GM12875 (cell line): ENCODE measurements around the gene GRIK4.
"Not testable (repeated sequence)": the region's sequence is repeated elsewhere in the genome, so short reads cannot be mapped to it uniquely, and the experiment has no call there.

Experiments
- H3K4me3 ChIP-seq: one replicate; pipeline ENCODE4 v1.5.1; 2011; ENCODE audit warnings: low read depth, low read length, control low read depth
- TF ChIP-seq, protein P1 (sequence below): IDR thresholded peaks from 2 replicates; pipeline ENCODE4 v1.5.1; 2011; ENCODE audit warnings: low read depth, mild to moderate bottlenecking, control low read depth, inconsistent platforms, low read length, moderate library complexity, borderline replicate concordance; ENCODE audit not compliant: insufficient read depth

Gene GRIK4

DNA sequence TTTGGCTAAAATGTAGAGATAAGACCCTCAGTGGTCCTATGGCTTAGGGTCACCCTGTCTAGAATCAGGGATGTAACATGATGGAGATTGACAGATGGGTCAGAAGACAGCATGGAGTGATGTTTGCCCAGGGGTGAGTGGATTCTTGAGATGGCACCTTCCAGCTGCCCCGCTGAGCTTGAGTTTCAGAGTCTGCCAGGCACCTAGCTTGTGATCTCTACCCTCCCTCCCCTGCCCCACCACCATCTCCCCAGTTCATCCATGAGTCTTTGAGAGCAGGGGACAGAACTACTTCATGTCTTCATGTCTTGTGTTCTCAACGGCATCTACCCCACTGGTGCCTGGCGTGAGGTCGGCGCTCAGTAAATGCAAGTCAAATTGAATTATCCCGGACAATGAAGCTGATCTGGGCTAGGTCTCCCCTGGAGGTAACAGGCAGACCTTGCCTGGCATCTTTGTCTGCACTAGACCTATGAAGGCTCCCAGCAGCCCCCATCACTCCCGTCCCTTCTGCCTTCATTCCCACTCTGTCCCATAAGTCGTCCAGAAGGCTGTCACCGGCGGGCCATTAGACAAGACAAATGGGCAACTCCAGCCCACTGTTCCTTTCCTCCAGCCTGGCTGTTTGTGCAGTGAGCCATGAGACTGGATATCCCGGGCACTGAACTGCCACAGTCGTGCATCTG is 273.2 kb downstream of the GRIK4 start:
- no peak overlapping the region for H3K4me3 ChIP-seq
- TF ChIP-seq, protein P1, sequence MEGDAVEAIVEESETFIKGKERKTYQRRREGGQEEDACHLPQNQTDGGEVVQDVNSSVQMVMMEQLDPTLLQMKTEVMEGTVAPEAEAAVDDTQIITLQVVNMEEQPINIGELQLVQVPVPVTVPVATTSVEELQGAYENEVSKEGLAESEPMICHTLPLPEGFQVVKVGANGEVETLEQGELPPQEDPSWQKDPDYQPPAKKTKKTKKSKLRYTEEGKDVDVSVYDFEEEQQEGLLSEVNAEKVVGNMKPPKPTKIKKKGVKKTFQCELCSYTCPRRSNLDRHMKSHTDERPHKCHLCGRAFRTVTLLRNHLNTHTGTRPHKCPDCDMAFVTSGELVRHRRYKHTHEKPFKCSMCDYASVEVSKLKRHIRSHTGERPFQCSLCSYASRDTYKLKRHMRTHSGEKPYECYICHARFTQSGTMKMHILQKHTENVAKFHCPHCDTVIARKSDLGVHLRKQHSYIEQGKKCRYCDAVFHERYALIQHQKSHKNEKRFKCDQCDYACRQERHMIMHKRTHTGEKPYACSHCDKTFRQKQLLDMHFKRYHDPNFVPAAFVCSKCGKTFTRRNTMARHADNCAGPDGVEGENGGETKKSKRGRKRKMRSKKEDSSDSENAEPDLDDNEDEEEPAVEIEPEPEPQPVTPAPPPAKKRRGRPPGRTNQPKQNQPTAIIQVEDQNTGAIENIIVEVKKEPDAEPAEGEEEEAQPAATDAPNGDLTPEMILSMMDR: no peak

DNA sequence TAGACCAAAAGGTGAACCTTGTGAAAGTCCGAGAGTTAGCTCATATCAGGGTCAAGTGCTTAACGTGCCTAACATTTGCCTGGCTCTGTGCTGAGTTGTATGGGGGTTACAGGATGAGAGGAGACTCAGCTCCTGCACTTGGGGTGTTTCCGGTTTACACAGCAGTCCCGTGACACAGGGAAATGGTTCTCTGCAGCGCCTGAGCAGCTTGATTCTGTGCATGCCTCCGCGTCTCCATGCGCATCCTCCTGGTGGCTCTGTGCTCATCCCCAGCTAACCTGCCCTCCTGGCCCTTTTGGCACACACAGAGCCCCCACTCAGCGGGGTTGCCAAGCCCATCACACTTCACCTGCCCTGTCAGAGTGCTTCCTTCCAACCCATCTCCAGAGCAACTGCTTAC is 274.0 kb downstream of the GRIK4 start:
- no peak overlapping the region for H3K4me3 ChIP-seq
- TF ChIP-seq, protein P1: no peak

DNA sequence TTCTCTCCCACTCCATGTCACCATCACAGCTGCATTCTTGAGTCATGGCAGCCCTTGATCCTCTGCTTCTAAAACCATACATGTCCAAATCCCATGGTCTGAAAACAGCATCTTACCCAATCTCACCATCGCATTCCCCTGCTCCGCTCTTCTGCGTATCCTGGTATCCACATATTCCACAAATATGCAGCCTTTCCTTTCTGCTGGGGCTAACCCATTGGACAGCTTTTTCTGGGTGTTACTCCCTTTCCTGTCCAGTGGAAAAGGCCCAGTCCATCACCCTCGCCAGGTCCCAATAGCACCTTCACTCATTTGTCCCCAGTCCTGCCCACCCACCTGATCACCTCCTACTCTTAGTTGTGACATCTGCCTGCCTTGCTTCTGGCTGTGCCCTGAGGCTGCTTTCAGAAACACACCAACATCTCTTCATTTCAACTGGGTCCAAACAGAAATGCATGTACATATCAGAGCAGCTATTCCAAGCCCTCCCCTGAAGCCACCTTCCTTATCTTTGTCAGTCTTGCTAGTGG is 274.7 kb downstream of the GRIK4 start:
- no peak overlapping the region for H3K4me3 ChIP-seq
- TF ChIP-seq, protein P1: no peak

DNA sequence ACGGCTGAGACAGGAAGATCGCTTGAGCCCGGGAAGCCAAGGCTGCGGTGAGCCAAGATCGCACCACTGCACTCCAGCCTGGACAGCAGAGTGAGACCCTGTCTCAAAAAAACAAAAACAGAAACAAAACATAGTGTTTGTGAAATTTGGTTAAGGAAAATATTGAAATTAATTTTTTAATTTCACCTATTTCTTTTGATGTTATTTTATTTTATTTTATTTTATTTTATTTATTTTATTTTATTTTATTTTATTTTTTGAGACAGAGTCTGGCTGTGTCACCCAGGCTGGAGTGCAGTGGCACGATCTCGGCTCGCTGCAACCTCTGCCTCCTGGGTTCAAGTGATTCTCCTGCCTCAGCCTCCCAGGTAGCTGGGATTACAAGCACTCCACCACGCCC is 275.7 kb downstream of the GRIK4 start:
- not testable (repeated sequence) for H3K4me3 ChIP-seq

DNA sequence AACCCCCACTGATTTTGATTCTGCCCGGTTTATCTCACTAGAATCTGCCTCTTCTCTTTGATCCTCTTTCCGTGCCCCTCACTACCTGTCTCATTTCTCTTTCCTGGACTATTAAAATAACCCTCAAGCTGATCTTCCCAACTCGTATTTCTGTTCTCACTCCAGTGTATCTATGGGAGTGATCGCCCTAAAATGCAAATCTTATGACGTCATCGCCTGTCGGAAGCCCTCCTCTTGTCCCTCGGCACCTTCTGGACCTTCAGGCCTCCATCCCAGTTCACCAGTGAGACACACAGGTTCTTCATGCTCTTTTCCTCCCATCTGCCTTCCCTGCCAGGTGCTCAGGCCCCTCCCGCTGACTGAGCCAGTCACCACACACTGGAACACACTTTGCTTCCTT is 277.8 kb downstream of the GRIK4 start:
- TF ChIP-seq, protein P1: no peak
- H3K4me3 ChIP-seq: no peak overlapping the region

DNA sequence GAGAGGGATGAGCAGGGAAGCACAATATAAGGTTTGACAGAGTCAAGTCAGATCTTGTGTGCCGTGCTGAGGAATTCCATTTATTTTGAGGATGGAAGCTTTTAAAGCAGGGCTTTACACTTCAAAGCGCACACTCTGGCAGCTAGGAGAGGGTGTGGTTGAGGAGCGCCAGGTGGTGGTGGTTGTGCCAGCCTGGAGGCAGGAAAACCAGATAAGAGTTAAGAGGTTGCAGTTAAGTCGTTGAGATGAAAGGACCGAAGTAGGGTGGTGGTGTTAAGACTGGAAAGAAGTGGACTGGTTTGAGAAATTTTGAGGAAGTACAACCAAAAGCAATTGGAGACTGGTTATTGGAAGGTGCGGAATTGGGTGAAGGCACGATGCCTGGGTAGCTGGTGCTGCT is 280.8 kb downstream of the GRIK4 start:
- TF ChIP-seq, protein P1: no peak

DNA sequence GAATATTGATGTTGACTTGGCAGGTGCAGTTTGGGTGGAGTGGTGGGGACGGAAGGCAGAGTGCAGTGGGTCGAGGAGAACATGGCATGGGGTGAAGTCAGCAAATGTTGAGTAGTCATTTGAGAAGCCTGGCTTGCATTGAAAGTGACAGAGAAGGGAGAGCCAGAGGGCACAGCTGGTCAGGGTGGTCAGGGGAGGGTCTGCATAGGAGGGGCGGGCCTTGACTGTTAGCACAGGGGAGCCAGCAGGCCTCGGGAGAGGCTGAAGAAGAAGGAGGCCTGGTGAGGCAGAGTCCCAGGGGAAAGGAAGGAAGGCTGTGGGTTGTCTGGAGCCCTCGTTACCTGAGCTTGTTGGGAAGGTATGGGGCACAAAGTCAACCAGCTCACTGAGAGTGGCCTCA is 281.6 kb downstream of the GRIK4 start:
- no peak overlapping the region for H3K4me3 ChIP-seq
- TF ChIP-seq, protein P1: no peak

More for the DNA sequence above, 280.8 kb downstream of the GRIK4 start:
- H3K4me3 ChIP-seq: no peak overlapping the region
